Adrenal gland (tissue), 5 donors: ENCODE results near the gene MFAP3L.

ENCODE experiments used
- POLR2A ChIP-seq, 2 donors: fragments of 450-650 bp; IDR thresholded peaks; one replicate each; pipeline ENCODE4 v1.6.1; 2017; ENCODE audit warnings: antibody characterized with exemption in 2 of 2, mild to moderate bottlenecking in 2 of 2, moderate library complexity in 1 of 2
- TF ChIP-seq, protein P1 (sequence below), 6 experiments: fragments of 450-650 bp in 4 of 6; fragments of 200-600 bp in 2 of 6; sonication (generic) in 1 of 6; IDR thresholded peaks; 1 replicate in 5 of 6; 2 replicates in 1 of 6; pipeline versions ENCODE4 v1.5.1 to v1.8.0; 2016 to 2021; ENCODE audit warnings: antibody characterized with exemption in 6 of 6, mild to moderate bottlenecking in 2 of 6, moderate library complexity in 1 of 6
- donor health status: DM: no; HTN: no; CAD: no.

DNA sequence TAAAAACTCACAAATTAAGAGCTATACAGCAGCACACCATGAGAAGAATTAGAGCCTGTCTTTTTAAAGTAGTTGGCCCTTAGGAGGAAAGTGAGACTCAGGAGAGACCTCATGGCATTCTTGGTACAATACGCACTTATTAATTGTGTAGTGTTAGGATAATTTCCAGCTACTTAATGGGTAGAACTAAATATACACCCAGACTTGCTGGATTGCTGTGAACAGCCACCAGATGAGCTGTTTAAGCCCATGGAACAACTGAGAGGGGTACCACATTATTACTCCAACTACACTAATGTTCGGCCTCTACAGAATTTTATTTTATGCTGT, 13.6 kb downstream of the MFAP3L start:
- TF ChIP-seq, protein P1, sequence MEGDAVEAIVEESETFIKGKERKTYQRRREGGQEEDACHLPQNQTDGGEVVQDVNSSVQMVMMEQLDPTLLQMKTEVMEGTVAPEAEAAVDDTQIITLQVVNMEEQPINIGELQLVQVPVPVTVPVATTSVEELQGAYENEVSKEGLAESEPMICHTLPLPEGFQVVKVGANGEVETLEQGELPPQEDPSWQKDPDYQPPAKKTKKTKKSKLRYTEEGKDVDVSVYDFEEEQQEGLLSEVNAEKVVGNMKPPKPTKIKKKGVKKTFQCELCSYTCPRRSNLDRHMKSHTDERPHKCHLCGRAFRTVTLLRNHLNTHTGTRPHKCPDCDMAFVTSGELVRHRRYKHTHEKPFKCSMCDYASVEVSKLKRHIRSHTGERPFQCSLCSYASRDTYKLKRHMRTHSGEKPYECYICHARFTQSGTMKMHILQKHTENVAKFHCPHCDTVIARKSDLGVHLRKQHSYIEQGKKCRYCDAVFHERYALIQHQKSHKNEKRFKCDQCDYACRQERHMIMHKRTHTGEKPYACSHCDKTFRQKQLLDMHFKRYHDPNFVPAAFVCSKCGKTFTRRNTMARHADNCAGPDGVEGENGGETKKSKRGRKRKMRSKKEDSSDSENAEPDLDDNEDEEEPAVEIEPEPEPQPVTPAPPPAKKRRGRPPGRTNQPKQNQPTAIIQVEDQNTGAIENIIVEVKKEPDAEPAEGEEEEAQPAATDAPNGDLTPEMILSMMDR (IDR thresholded peaks at IDR 0.05): no peak
- TF ChIP-seq POLR2A (IDR thresholded peaks at IDR 0.05): no peak
